ENCODE results near the gene BACH2.
"Not testable (repeated sequence)": the region's sequence is repeated elsewhere in the genome, so short reads cannot be mapped to it uniquely, and the experiment has no call there.

BACH2 gene

GRCh38 chr6:90168693-90169131, 127.9 kb downstream of the BACH2 start:
- no peak for DNase-seq (ENCODE audit: low read depth in 1 of 2, low spot score in 1 of 2)
- no peak overlapping the region for H3K27ac ChIP-seq (replicated peaks)
- no peak for TF ChIP-seq SPI1 (IDR thresholded peaks at IDR 0.05; ENCODE audit: borderline replicate concordance, low read depth)
- TF ChIP-seq GABPA (IDR thresholded peaks at IDR 0.05; ENCODE audit: low read depth), result no peak
- no peak for TF ChIP-seq CTCF (IDR thresholded peaks at IDR 0.05; ENCODE audit: insufficient read depth, low read length)
- no peak for TF ChIP-seq REST (IDR thresholded peaks at IDR 0.05; ENCODE audit: insufficient replicate concordance, low read depth)
- TF ChIP-seq POLR2AphosphoS5 (IDR thresholded peaks at IDR 0.05; ENCODE audit: low read depth), result no peak
- H3K4me3 ChIP-seq (replicated peaks; ENCODE audit: insufficient read depth, low read length), result no peak overlapping the region
- peaks cover 3% of the 10 kb centered on the region for H3K27me3 ChIP-seq (ENCODE audit: insufficient read depth, poor library complexity, severe bottlenecking)

DNA sequence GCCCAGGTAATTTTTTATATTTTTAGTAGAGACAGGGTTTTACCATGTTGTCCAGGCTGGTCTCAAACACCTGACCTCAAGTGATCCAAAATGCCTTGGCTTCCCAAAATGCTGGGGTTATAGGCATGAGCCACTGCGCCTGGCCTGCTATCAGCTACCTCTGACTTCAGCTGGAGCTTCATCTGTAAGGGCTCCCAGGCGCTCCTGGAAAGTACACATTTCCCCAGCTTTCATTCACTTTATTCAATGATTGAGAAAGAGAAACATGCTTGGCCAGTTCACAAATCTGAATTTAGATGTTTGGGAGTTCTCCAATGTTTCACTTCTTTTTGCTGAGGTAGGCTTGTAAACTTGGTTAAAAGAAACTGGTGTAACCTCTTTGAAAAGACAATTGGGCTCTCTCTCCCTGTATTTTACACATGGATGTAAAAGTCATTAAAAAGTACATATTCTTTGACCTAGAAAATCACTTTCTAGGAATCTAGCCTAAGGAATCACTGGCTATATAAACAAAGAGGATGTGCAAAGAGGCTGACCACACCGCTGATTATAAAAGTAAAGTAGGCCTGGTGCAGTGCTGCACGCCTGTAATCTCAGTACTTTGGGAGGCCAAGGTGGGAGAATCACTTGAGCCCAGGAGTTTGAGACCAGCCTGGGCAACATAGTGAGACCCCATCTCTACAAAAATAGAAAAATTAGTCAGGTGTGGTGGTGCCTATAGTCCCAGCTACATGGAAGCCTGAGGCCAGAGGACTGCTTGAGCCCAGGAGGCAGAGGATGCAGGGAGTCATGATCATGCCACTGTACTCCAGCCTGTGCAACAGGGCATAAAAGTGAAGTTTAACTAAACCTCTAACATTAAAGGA, 128.9 kb downstream of the BACH2 start:
- Histone ChIP-seq H3K27ac (replicated peaks) (no peak overlapping the region), H3K4me3 (replicated peaks; ENCODE audit: insufficient read depth, low read length) (no peak overlapping the region)
- TF ChIP-seq POLR2AphosphoS5 (IDR thresholded peaks at IDR 0.05; ENCODE audit: low read depth) (no peak), REST (IDR thresholded peaks at IDR 0.05; ENCODE audit: insufficient replicate concordance, low read depth) (no peak), GABPA (IDR thresholded peaks at IDR 0.05; ENCODE audit: low read depth) (no peak), SPI1 (IDR thresholded peaks at IDR 0.05; ENCODE audit: borderline replicate concordance, low read depth) (no peak), CTCF (IDR thresholded peaks at IDR 0.05; ENCODE audit: insufficient read depth, low read length) (no peak)

DNA sequence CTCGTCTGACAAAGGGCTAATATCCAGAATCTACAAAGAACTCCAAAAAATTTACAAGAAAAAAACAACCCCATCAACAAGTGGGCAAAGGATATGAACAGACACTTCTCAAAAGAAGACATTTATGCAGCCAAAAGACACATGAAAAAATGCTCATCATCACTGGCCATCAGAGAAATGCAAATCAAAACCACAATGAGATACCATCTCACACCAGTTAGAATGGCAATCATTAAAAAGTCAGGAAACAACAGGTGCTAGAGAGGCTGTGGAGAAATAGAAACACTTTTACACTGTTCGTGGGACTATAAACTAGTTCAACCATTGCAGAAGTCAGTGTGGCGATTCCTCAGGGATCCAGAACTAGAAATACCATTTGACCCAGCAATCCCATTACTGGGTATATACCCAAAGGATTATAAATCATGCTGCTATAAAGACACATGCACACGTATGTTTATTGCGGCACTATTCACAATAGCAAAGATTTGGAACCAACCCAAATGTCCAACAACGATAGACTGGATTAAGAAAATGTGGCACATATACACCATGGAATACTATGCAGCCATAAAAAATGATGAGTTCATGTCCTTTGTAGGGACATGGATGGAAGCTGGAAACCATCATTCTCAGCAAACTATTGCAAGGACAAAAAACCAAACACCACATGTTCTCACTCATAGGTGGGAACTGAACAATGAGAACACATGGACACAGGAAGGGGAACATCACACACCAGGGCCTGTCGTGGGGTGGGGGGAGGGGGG, 130.3 kb downstream of the BACH2 start:
- not testable (repeated sequence) for H3K27ac ChIP-seq (replicated peaks); H3K27me3 ChIP-seq (ENCODE audit: insufficient read depth, poor library complexity, severe bottlenecking); DNase-seq (ENCODE audit: low read depth in 1 of 2, low spot score in 1 of 2); H3K4me3 ChIP-seq (replicated peaks; ENCODE audit: insufficient read depth, low read length)

More for the DNA sequence above, 128.9 kb downstream of the BACH2 start:
- no peak for DNase-seq (ENCODE audit: low read depth in 1 of 2, low spot score in 1 of 2)
- peaks cover 3% of the 10 kb centered on the region for H3K27me3 ChIP-seq (ENCODE audit: insufficient read depth, poor library complexity, severe bottlenecking)

DNA sequence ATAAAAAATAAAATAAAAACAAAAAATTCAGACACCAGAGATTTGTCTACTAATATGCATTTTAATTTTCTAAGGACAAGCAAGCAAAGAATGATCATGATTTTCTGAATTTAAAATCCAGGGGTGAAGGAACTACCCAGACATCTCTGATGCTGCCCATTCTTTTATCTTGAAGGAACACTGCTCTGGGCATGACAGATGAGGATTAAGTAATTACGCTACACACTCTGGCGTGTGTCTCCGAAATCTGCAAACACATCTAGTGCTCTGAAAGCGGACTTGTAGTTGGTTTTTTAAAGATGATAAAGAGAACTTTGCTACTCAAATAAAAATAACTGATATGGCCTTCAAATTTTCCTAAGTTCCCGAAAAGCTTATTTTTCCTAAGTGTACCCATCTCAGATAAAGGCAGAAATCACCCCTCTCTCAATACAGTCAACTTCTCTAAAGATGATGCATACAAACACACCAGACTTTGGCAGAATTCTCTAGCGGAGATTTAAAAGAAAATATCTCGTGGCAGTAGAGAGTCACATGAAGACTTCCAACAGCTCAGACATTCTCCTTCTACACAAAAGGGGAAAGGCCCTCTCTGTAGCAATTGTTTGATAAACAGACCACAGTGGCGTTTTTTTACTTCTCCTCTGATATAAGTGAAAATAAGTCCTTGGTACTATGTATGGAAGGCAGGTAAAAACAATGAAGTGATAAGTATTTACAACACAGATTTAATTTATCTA, 133.8 kb downstream of the BACH2 start:
- no peaks in the 10 kb centered on the region for H3K27me3 ChIP-seq (ENCODE audit: insufficient read depth, poor library complexity, severe bottlenecking)
- no peak overlapping the region for H3K4me3 ChIP-seq (replicated peaks; ENCODE audit: insufficient read depth, low read length)
- DNase-seq (ENCODE audit: low read depth in 1 of 2, low spot score in 1 of 2), result no peak
- no peak overlapping the region for H3K27ac ChIP-seq (replicated peaks)
- TF ChIP-seq CTCF (IDR thresholded peaks at IDR 0.05; ENCODE audit: insufficient read depth, low read length) (no peak), GABPA (IDR thresholded peaks at IDR 0.05; ENCODE audit: low read depth) (no peak), POLR2AphosphoS5 (IDR thresholded peaks at IDR 0.05; ENCODE audit: low read depth) (no peak), SPI1 (IDR thresholded peaks at IDR 0.05; ENCODE audit: borderline replicate concordance, low read depth) (no peak), REST (IDR thresholded peaks at IDR 0.05; ENCODE audit: insufficient replicate concordance, low read depth) (no peak)
